ENCODE data around the gene KLF16.

Gene KLF16

GRCh38 chr19:1816530-1817298 is 46.7 kb downstream of the KLF16 start:
- TF ChIP-seq ARNT (IDR thresholded peaks at IDR 0.05) (no peak), L3MBTL2 (conservative IDR thresholded peaks at IDR 0.05) (no peak), SUZ12 (IDR thresholded peaks at IDR 0.05) (no peak), PKNOX1 (IDR thresholded peaks at IDR 0.05) (no peak), FOXM1 (IDR thresholded peaks at IDR 0.05; ENCODE audit: borderline replicate concordance) (no peak), TARDBP (IDR thresholded peaks at IDR 0.05) (no peak), CTBP1 (IDR thresholded peaks at IDR 0.05; ENCODE audit: borderline replicate concordance) (no peak), ELF4 (IDR thresholded peaks at IDR 0.05) (no peak), LEF1 (IDR thresholded peaks at IDR 0.05; ENCODE audit: borderline replicate concordance) (no peak), HDGF (IDR thresholded peaks at IDR 0.05; ENCODE audit: borderline replicate concordance) (no peak), FOXA1 (IDR thresholded peaks at IDR 0.05) (no peak), BHLHE40 (IDR thresholded peaks at IDR 0.05; ENCODE audit: borderline replicate concordance) (no peak)
- POLR2A ChIA-PET: no interaction called here
- CTCF ChIA-PET: interaction anchor here (1.0 kb wide), 1 partner anchor 10 kb away, joined by 3 read pairs; no protein-coding TSS in a partner anchor
- DNase-seq (ENCODE audit: extremely low spot score): no peak

DNA sequence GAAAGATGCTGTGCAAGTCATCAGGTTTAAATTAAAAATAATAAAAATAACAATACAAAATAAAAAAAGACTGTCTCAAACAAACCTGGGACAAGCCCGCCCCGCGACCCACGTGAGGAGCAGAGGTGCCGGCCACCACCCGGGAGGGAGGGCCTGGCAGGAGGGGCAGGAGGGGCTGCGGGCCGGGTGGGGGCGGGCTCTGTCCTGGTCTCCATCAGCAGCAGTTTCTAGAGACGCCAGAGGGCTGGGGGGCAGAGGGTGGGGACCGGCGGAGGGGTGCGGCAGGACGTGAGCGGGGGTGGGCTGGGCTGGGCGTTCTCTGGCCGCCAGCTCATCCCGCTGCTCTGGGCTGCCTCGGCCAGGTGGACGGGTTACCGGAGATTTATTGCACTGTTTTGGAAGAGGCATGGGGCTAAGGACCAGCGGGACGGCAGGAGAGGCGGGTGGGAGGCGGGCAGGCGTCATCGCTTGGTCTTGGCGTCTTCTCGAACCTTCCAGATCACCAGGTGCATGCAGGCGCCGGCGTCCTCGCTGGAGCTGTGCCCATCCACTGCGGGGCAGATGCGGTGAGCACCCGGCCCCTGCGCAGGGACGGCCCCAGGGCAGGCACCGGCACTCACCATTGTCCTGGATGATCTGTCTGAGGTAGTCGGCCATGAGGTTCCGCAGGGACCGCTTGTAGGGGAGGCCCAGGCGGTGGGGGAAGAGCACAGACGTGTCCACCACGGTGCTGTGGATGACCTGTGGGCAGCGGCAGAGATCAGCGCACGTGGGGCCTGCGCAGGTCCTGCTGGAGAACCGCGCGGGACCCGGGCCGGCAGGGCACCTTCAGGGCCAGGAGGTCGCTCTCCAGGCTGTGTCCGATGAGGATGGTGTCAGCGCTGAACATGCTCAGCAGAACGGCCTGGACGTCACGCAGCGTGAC is 47.5 kb downstream of the KLF16 start:
- no peak for DNase-seq (ENCODE audit: extremely low spot score)
- POLR2A ChIA-PET: no interaction called here
- CTCF ChIA-PET: interaction anchor here (2.7 kb wide), 1 partner anchor 10 kb away, joined by 8 read pairs; no protein-coding TSS in a partner anchor

DNA sequence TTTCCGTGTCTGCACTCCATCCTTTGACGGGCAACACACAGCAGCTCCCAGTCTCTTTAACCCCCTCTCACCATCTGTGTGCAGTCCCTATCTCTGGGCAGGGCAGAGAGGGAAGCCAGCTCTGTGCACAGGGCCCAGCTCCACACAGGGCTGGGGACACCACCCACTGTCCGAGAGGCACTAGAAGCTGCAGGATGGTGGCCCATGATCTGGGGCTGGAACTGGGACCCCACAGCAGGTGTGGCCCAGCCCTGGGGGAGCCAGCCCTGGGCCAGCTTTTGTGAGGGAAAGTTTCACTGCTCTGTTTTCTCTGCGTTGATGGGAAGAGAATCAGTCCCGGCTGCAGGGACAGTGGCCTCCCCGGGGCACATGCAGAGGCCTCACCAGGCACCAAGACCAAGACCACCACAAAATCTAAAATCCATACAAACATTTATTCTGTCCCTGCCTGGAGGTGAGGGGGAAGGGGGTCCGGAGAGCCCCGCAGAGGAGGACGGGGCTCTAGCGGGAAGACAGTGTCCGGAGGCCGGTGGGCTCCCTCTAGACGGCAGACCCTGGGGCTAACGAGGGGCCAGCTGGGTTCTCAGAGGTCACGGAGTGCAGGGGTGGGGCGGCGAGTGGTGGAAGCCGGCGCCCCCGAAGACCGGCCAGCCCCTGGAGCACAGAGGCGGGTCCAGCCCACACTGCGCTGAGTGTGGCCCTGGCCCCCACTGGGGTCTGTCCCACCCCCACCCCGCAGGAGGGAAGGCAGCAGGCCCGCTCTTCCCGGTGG is 48.4 kb downstream of the KLF16 start:
- no peak for DNase-seq (ENCODE audit: extremely low spot score)
- POLR2A ChIA-PET: no interaction called here
- CTCF ChIA-PET: interaction anchor here (1.7 to 2.7 kb wide), 2 partner anchors 11 to 23 kb away, joined by 4 to 8 read pairs; no protein-coding TSS in a partner anchor
- TF ChIP-seq SP1 (IDR thresholded peaks at IDR 0.05): no peak
- TF ChIP-seq PKNOX1 (IDR thresholded peaks at IDR 0.05): no peak
- no peak for TF ChIP-seq SUZ12 (IDR thresholded peaks at IDR 0.05)
- TF ChIP-seq FOXA1 (IDR thresholded peaks at IDR 0.05): no peak
- no peak for TF ChIP-seq TARDBP (IDR thresholded peaks at IDR 0.05)
- TF ChIP-seq FOXM1 (IDR thresholded peaks at IDR 0.05; ENCODE audit: borderline replicate concordance): no peak
- TF ChIP-seq ARNT (IDR thresholded peaks at IDR 0.05): no peak
- TF ChIP-seq HDGF (IDR thresholded peaks at IDR 0.05; ENCODE audit: borderline replicate concordance): no peak
- no peak for TF ChIP-seq NFRKB (IDR thresholded peaks at IDR 0.05)
- TF ChIP-seq LEF1 (IDR thresholded peaks at IDR 0.05; ENCODE audit: borderline replicate concordance): no peak
- no peak for TF ChIP-seq ELF4 (IDR thresholded peaks at IDR 0.05)
- no peak for TF ChIP-seq BHLHE40 (IDR thresholded peaks at IDR 0.05; ENCODE audit: borderline replicate concordance)
- no peak for TF ChIP-seq FOXK2 (IDR thresholded peaks at IDR 0.05)
- TF ChIP-seq ZNF384 (IDR thresholded peaks at IDR 0.05): no peak
- TF ChIP-seq L3MBTL2 (conservative IDR thresholded peaks at IDR 0.05): no peak

More for the DNA sequence above, 47.5 kb downstream of the KLF16 start:
- no peak for TF ChIP-seq HDGF (IDR thresholded peaks at IDR 0.05; ENCODE audit: borderline replicate concordance)
- no peak for TF ChIP-seq FOXA1 (IDR thresholded peaks at IDR 0.05)
- TF ChIP-seq BHLHE40 (IDR thresholded peaks at IDR 0.05; ENCODE audit: borderline replicate concordance): no peak
- no peak for TF ChIP-seq SUZ12 (IDR thresholded peaks at IDR 0.05)
- no peak for TF ChIP-seq NFRKB (IDR thresholded peaks at IDR 0.05)
- no peak for TF ChIP-seq TARDBP (IDR thresholded peaks at IDR 0.05)
- TF ChIP-seq ELF4 (IDR thresholded peaks at IDR 0.05): no peak
- no peak for TF ChIP-seq SP1 (IDR thresholded peaks at IDR 0.05)

DNA sequence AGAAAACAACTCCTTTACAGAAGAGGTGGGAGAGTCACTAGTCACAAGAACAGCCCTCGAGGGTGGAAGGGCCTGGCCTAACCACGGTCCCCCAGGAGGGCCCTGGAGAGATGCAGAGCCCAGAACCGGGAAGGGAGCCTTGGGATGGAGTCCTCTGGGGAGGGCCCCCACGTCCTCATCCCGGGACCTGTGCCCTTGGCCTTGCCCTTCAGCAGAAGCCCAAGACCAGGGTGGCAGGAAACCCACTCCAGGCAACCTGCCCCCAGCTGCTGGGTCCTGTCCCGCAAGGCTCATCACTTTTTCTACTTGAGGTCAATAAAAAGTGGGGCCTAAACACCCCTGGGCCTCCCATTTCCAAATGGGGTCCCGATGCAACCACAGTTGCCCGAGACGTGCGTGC is 49.0 kb downstream of the KLF16 start:
- ChIA-PET CTCF (interaction anchor here (1.0 to 2.7 kb wide), 4 partner anchors 12 to 142 kb away, joined by 3 to 8 read pairs (median 4); no protein-coding TSS in a partner anchor), POLR2A (interaction anchor here (1.6 kb wide), 1 partner anchor 11 kb away, joined by 4 read pairs; no protein-coding TSS in a partner anchor)
- DNase-seq (ENCODE audit: extremely low spot score): no peak
- TF ChIP-seq FOXK2 (IDR thresholded peaks at IDR 0.05) (no peak), NFRKB (IDR thresholded peaks at IDR 0.05) (no peak), PKNOX1 (IDR thresholded peaks at IDR 0.05) (no peak), FOXA1 (IDR thresholded peaks at IDR 0.05) (no peak), ELF4 (IDR thresholded peaks at IDR 0.05) (no peak), LEF1 (IDR thresholded peaks at IDR 0.05; ENCODE audit: borderline replicate concordance) (no peak), BHLHE40 (IDR thresholded peaks at IDR 0.05; ENCODE audit: borderline replicate concordance) (no peak), TARDBP (IDR thresholded peaks at IDR 0.05) (no peak), L3MBTL2 (conservative IDR thresholded peaks at IDR 0.05) (no peak), SP1 (IDR thresholded peaks at IDR 0.05) (no peak), ZNF384 (IDR thresholded peaks at IDR 0.05) (no peak), FOXM1 (IDR thresholded peaks at IDR 0.05; ENCODE audit: borderline replicate concordance) (no peak), CTBP1 (IDR thresholded peaks at IDR 0.05; ENCODE audit: borderline replicate concordance) (no peak)
